ENCODE data around the gene ADIG. TPM values are rescaled to one million over a fixed set of nuclear protein-coding genes. Genes with fewer than 3 reads are reported as not detected.
A peak's percentile ranks its signal among the peaks of the same experiment; 100 is the strongest.

ADIG gene
- total and polyA plus RNA-seq, 8 donors = not detected

DNA sequence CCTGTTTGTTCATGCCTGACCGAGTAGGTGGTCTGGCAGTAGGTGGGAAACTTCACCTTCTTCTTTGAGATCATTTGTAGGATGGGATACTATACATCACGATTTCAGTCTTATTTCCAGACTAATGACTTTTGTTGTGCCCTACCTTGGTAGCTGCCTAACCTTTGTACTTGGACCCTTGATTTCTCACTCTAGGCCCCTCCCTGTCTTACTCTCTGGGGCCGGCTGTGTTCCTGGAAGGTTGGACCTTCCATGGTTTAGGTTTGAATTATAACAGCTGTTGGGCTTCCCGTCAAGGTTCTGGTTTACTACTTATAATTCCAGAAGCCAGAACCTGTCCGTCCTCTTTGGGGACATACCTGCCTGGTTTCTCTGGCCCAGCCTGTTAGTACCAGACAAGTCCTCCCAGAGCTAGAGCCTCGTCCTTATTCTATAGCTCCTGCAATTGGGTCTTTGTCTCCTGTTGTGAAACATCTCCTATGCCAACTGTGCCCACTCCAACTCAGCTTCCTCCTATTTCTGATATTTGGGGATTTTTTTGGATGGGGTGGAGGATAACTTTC, 14.9 kb upstream of the ADIG start:
- Histone ChIP-seq H3K27me3 (no peaks in the 10 kb centered on the region), H3K4me3 (no peak overlapping the region), H3K36me3 (peaks cover 11 to 98% (median 96%) of the 10 kb centered on the region in 4 donors), H3K4me1 (no peaks in the 10 kb centered on the region), H3K9me3 (no peaks in the 10 kb centered on the region), H3K27ac (no peak overlapping the region)
- no peak for DNase-seq
- TF ChIP-seq, protein P1, sequence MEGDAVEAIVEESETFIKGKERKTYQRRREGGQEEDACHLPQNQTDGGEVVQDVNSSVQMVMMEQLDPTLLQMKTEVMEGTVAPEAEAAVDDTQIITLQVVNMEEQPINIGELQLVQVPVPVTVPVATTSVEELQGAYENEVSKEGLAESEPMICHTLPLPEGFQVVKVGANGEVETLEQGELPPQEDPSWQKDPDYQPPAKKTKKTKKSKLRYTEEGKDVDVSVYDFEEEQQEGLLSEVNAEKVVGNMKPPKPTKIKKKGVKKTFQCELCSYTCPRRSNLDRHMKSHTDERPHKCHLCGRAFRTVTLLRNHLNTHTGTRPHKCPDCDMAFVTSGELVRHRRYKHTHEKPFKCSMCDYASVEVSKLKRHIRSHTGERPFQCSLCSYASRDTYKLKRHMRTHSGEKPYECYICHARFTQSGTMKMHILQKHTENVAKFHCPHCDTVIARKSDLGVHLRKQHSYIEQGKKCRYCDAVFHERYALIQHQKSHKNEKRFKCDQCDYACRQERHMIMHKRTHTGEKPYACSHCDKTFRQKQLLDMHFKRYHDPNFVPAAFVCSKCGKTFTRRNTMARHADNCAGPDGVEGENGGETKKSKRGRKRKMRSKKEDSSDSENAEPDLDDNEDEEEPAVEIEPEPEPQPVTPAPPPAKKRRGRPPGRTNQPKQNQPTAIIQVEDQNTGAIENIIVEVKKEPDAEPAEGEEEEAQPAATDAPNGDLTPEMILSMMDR (IDR thresholded peaks at IDR 0.05) = no peak
- TF ChIP-seq POLR2A (IDR thresholded peaks at IDR 0.05) (no peak), EP300 (IDR thresholded peaks at IDR 0.05) (no peak), POLR2AphosphoS5 (IDR thresholded peaks at IDR 0.05) (no peak)
- intact Hi-C loops (cut with DNase I; ENCODE audit: low total_unique reads) = no loop called here
- WGBS, 5 donors = 83 to 94% (median 92%) methylated on average over 6 of the region's 6 CpGs

DNA sequence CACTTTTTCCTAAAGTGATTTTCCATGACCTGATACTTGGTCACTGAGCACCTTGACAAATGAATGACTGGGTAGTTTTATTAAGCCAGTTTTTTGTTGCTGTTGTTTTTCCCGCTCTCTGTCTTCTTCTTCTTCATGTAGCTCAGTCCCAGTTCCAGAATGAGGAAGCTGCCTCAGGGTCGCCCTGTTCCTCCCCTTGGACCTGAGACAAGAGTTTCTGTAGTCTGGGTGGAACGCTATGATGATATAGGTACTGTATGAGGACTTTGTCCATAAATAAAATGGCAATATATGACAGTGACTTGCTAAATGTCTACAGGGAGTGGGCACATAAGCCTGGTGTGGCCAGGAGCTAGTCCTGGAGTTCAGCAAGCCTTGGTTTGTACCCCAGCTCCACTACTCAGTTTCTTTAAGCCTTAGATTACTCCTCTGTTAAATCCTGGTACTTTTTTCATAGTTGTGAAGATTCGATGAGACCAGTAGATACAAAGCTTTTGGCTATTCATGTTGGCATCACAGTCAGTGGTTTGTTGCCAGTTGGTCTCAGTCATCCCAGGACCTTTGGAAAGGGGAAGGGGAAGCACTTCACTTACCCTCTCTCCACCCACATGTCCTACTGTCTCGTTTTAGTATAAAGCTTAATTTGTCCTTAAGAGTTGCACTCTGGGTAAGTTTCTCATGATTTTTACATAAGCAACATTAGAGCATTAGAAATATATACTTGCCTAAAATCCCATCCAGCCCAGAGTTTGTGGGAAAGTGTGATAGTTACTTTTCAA, 11.1 kb upstream of the ADIG start:
- Histone ChIP-seq H3K4me1 (no peaks in the 10 kb centered on the region), H3K4me3 (no peak overlapping the region), H3K27ac (no peak overlapping the region), H3K36me3 (peaks cover 26 to 100% (median 97%) of the 10 kb centered on the region in 4 donors), H3K9me3 (no peaks in the 10 kb centered on the region), H3K27me3 (no peaks in the 10 kb centered on the region)
- WGBS, 5 donors = 66 to 86% (median 85%) methylated on average over 5 of the region's 5 CpGs
- DNase-seq = no peak
- intact Hi-C loops (cut with DNase I; ENCODE audit: low total_unique reads) = no loop called here
- TF ChIP-seq EP300 (IDR thresholded peaks at IDR 0.05) (no peak), POLR2A (IDR thresholded peaks at IDR 0.05) (no peak), POLR2AphosphoS5 (IDR thresholded peaks at IDR 0.05) (no peak)
- TF ChIP-seq, protein P1 (IDR thresholded peaks at IDR 0.05) = no peak

DNA sequence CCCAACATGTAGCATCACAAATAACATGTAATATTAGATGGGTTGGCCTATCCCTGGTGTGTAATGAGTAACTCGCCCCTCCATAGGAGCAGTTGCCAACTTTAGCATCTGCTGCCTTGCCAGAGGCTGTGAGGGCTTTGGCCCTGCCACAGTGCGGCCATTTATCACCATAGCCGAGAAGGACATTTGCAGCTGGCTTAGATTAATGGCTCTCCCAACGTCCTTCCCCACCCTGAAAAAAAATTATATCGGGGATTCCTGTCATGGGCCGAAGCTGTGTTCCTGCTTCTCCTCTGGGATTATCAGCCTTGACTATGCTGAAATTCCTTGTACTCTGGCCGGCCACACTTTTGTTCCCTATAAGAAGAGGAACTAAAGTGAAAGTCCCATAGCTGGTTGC, 7.6 kb upstream of the ADIG start:
- Histone ChIP-seq H3K4me3 (no peak overlapping the region), H3K27me3 (no peaks in the 10 kb centered on the region), H3K27ac (no peak overlapping the region), H3K4me1 (no peaks in the 10 kb centered on the region), H3K36me3 (peaks cover 36 to 97% (median 94%) of the 10 kb centered on the region in 4 donors), H3K9me3 (no peaks in the 10 kb centered on the region)
- TF ChIP-seq EP300 (IDR thresholded peaks at IDR 0.05) (no peak), POLR2A (IDR thresholded peaks at IDR 0.05) (no peak), POLR2AphosphoS5 (IDR thresholded peaks at IDR 0.05) (no peak)
- TF ChIP-seq, protein P1 (IDR thresholded peaks at IDR 0.05) = no peak
- peak in 1 of 2 donors; percentile 29 for DNase-seq
- intact Hi-C loops (cut with DNase I; ENCODE audit: low total_unique reads) = no loop called here
- 68 to 85% (median 82%) methylated on average over 7 of the region's 7 CpGs for WGBS, 5 donors

DNA sequence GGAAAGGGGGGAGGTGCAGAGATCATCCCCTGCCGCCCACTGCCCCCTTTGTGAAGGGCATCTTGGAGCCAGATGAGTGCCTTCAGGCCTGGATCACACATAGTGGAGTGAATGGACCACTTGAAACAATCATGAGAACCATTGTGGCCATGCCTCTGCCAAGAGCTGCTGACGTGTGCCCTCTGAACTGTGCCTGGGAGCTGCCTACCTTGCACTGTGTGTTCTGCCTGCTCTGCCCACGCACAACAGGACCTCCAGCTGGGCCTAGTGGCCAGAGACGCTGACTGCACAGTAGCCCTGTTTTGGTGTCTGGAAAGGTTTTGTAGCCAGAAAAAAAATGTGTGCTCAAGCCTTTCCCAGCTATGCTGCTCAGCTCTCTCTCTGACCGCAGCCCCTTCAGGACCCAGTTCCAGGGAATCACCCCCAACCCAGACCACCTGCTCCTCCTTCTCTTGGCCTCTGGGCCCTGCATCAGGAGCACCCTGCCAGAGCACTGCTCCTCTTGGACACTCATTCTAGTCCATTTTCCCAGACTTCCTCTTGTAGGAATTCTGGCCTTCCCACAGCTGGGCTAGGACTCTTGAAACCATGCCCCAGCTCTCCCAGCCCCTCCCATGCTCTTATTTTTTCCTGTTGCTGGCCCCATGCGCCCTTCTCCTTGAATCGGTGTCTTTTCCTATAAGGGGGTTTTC, 1.6 kb upstream of the ADIG start:
- intact Hi-C loops (cut with DNase I; ENCODE audit: low total_unique reads) = no loop called here
- Histone ChIP-seq H3K36me3 (peaks cover 16 to 39% (median 35%) of the 10 kb centered on the region in 4 donors), H3K27ac (no peak overlapping the region), H3K27me3 (peaks cover 0 to 11% (median 0%) of the 10 kb centered on the region in 3 donors), H3K9me3 (no peaks in the 10 kb centered on the region), H3K4me1 (no peaks in the 10 kb centered on the region), H3K4me3 (no peak overlapping the region)
- TF ChIP-seq, protein P1 (IDR thresholded peaks at IDR 0.05) = no peak
- 62 to 72% (median 70%) methylated on average over 7 of the region's 7 CpGs for WGBS, 5 donors
- DNase-seq = no peak

All from stomach (tissue), 9 donors.